ENCODE measurements around the gene LONRF2.
A peak's percentile ranks its signal among the peaks of the same experiment; 100 is the strongest.
"Not testable (repeated sequence)": the region's sequence is repeated elsewhere in the genome, so short reads cannot be mapped to it uniquely, and the experiment has no call there.

LONRF2 gene

GRCh38 chr2:100254646-100255210 is 67.6 kb downstream of the LONRF2 start:
- DNase-seq (ENCODE audit: low read depth), result no peak

- no peak for DNase-seq (ENCODE audit: low read depth)
Measured at GRCh38 chr2:100253786-100254185, 68.5 kb downstream of the LONRF2 start.

- no peak for DNase-seq (ENCODE audit: low read depth)
Measured at GRCh38 chr2:100252811-100253698, 69.2 kb downstream of the LONRF2 start.

- no peak for DNase-seq (ENCODE audit: low read depth)
Measured at GRCh38 chr2:100250645-100251044, 71.7 kb downstream of the LONRF2 start.

- no peak for DNase-seq (ENCODE audit: low read depth)
Measured at GRCh38 chr2:100248971-100249370, 73.3 kb downstream of the LONRF2 start.

GRCh38 chr2:100248556-100248955 is 73.7 kb downstream of the LONRF2 start:
- DNase-seq (ENCODE audit: low read depth), result not testable (repeated sequence)

- DNase-seq (ENCODE audit: low read depth), result no peak
Measured at GRCh38 chr2:100248044-100248330, 74.3 kb downstream of the LONRF2 start.

- DNase-seq (ENCODE audit: low read depth), result no peak
Measured at GRCh38 chr2:100247256-100248043, 74.9 kb downstream of the LONRF2 start.

- no peak for DNase-seq (ENCODE audit: low read depth)
Measured at GRCh38 chr2:100246163-100247145, 75.8 kb downstream of the LONRF2 start.

GRCh38 chr2:100245681-100246080 is 76.6 kb downstream of the LONRF2 start:
- no peak for DNase-seq (ENCODE audit: low read depth)

- DNase-seq (ENCODE audit: low read depth), result no peak
Measured at GRCh38 chr2:100244881-100245605, 77.3 kb downstream of the LONRF2 start.

GRCh38 chr2:100243631-100244030 is 78.7 kb downstream of the LONRF2 start:
- DNase-seq (ENCODE audit: low read depth), result no peak

- DNase-seq (ENCODE audit: low read depth), result peak; percentile 19
Measured at GRCh38 chr2:100242891-100243619, 79.2 kb downstream of the LONRF2 start.

- DNase-seq (ENCODE audit: low read depth), result no peak
Measured at GRCh38 chr2:100242476-100242875, 79.8 kb downstream of the LONRF2 start.

- no peak for DNase-seq (ENCODE audit: low read depth)
Measured at GRCh38 chr2:100241236-100241635, 81.1 kb downstream of the LONRF2 start.

GRCh38 chr2:100240386-100240785 is 81.9 kb downstream of the LONRF2 start:
- no peak for DNase-seq (ENCODE audit: low read depth)

- DNase-seq (ENCODE audit: low read depth), result no peak
Measured at GRCh38 chr2:100239486-100240210, 82.7 kb downstream of the LONRF2 start.

GRCh38 chr2:100238471-100238870 is 83.8 kb downstream of the LONRF2 start:
- DNase-seq (ENCODE audit: low read depth), result no peak

- DNase-seq (ENCODE audit: low read depth), result no peak
Measured at GRCh38 chr2:100237770-100238169, 84.5 kb downstream of the LONRF2 start.

- DNase-seq (ENCODE audit: low read depth), result no peak
Measured at GRCh38 chr2:100237163-100237562, 85.1 kb downstream of the LONRF2 start.

Data from activated T-cell treated with anti-CD3 and anti-CD28 coated beads for 24 hours (primary cell).